CD14-positive monocyte (primary cell): ENCODE results near the gene CNTN4. TPM values are rescaled to one million over a fixed set of nuclear protein-coding genes. Genes with fewer than 3 reads are reported as not detected.

Experiments used
- DNase-seq, 3 donors: peaks; one replicate each; pipeline ENCODE4 v3.0.0-alpha.2; 2011 to 2022
- H2AFZ ChIP-seq: 2 replicates; pipeline ENCODE4 v1.6.0; 2012; ENCODE audit warnings: mild to moderate bottlenecking, low read depth, low read length, inconsistent platforms; ENCODE audit not compliant: insufficient read depth, poor library complexity, severe bottlenecking
- H3K27ac ChIP-seq, 2 donors: 1 replicate in 1 of 2; 2 replicates in 1 of 2; pipeline ENCODE4 v1.5.1; 2012 to 2013; ENCODE audit warnings: low read length in 2 of 2, control low read depth in 1 of 2, inconsistent platforms in 1 of 2, low read depth in 1 of 2, mild to moderate bottlenecking in 1 of 2
- H3K27me3 ChIP-seq, 2 donors: one replicate each; pipeline versions ENCODE4 v1.6.0 to v1.6.1; 2011 to 2013; ENCODE audit warnings: low read length in 2 of 2; ENCODE audit not compliant: control insufficient read depth in 2 of 2, insufficient read depth in 2 of 2
- H3K36me3 ChIP-seq, 2 donors: replicated peaks in 1 of 2; 1 replicate in 1 of 2; 2 replicates in 1 of 2; pipeline versions ENCODE4 v1.5.1 to v1.6.1; 2012 to 2013; ENCODE audit warnings: low read length in 2 of 2, control low read depth in 1 of 2, inconsistent platforms in 1 of 2, mild to moderate bottlenecking in 1 of 2; ENCODE audit not compliant: insufficient read depth in 2 of 2, control insufficient read depth in 1 of 2
- H3K4me1 ChIP-seq, 2 donors: 1 replicate in 1 of 2; 2 replicates in 1 of 2; pipeline versions ENCODE4 v1.5.1 to v1.6.1; 2012 to 2013; ENCODE audit warnings: low read length in 2 of 2, control low read depth in 1 of 2, inconsistent platforms in 1 of 2, mild to moderate bottlenecking in 1 of 2, moderate library complexity in 1 of 2; ENCODE audit not compliant: insufficient read depth in 2 of 2, control insufficient read depth in 1 of 2
- H3K4me2 ChIP-seq: replicated peaks from 2 replicates; pipeline ENCODE3; 2012; ENCODE audit warnings: low read length, moderate library complexity, mild to moderate bottlenecking; ENCODE audit not compliant: poor library complexity, severe bottlenecking; ENCODE audit errors: extremely low read depth
- H3K4me3 ChIP-seq, 3 experiments: fragments of 200-600 bp in 1 of 3; sonication (generic) in 1 of 3; replicated peaks in 1 of 3; 1 replicate in 2 of 3; 2 replicates in 1 of 3; pipeline ENCODE4 v1.5.1; 2011 to 2013; ENCODE audit warnings: low read length in 3 of 3, mild to moderate bottlenecking in 3 of 3, control low read depth in 2 of 3, low read depth in 2 of 3, inconsistent platforms in 1 of 3, moderate library complexity in 1 of 3
- H3K79me2 ChIP-seq: 2 replicates; pipeline ENCODE4 v1.6.0; 2012; ENCODE audit warnings: mild to moderate bottlenecking, control low read depth, inconsistent platforms, low read length, moderate library complexity; ENCODE audit not compliant: insufficient read depth
- H3K9ac ChIP-seq: 2 replicates; pipeline ENCODE4 v1.6.0; 2017; ENCODE audit warnings: low read length, mild to moderate bottlenecking; ENCODE audit not compliant: insufficient read depth, poor library complexity, severe bottlenecking
- H3K9me3 ChIP-seq, 2 donors: replicated peaks in 1 of 2; 1 replicate in 1 of 2; 2 replicates in 1 of 2; pipeline versions ENCODE4 v1.5.1 to v1.6.1; 2012 to 2013; ENCODE audit warnings: low read length in 2 of 2, control low read depth in 1 of 2; ENCODE audit not compliant: control insufficient read depth in 1 of 2, insufficient read depth in 1 of 2
- H4K20me1 ChIP-seq: 2 replicates; pipeline ENCODE4 v1.6.0; 2012; ENCODE audit warnings: mild to moderate bottlenecking, low read length, control low read depth, moderate library complexity; ENCODE audit not compliant: insufficient read depth
- H3K27ac Mint-ChIP-seq, 7 donors: one replicate each; pipeline ENCODE4 v1.8.0; 2020; ENCODE audit warnings: mild to moderate bottlenecking in 7 of 7, mixed read lengths in 7 of 7, moderate library complexity in 6 of 7, inconsistent platforms in 2 of 7
- H3K27me3 Mint-ChIP-seq, 3 donors: one replicate each; pipeline ENCODE4 v1.8.0; 2021 to 2022; ENCODE audit warnings: low read depth in 3 of 3, mild to moderate bottlenecking in 3 of 3, mixed read lengths in 3 of 3, moderate library complexity in 3 of 3, inconsistent platforms in 1 of 3
- H3K36me3 Mint-ChIP-seq, 2 donors: one replicate each; pipeline ENCODE4 v1.8.0; 2020; ENCODE audit warnings: mixed read lengths in 2 of 2, inconsistent platforms in 1 of 2, mild to moderate bottlenecking in 1 of 2
- H3K4me1 Mint-ChIP-seq: one replicate; pipeline ENCODE4 v1.8.0; 2020; ENCODE audit warnings: mild to moderate bottlenecking, mixed read lengths
- H3K4me3 Mint-ChIP-seq, 2 donors: one replicate each; pipeline ENCODE4 v1.8.0; 2020; ENCODE audit warnings: mild to moderate bottlenecking in 2 of 2, mixed read lengths in 2 of 2, moderate library complexity in 1 of 2
- H3K9me3 Mint-ChIP-seq, 7 donors: one replicate each; pipeline ENCODE4 v1.8.0; 2020 to 2022; ENCODE audit warnings: mixed read lengths in 7 of 7, mild to moderate bottlenecking in 6 of 7, moderate library complexity in 6 of 7, inconsistent platforms in 2 of 7
- WGBS: methylation state at CpG from one replicate; pipeline ENCODE4 v1.1.5; 2013; ENCODE audit warnings: missing lambda C conversion rate; ENCODE audit not compliant: insufficient coverage; 5-methylcytosine and 5-hydroxymethylcytosine counted together
- intact Hi-C, 2 donors: fragments of 100-400 bp; cut with micrococcal nuclease; formaldehyde crosslinking; loops; one replicate each; pipeline versions ENCODE4 v1.15.0 to v1.15.1; 2023
- polyA plus RNA-seq, 3 donors: library from polyadenylated mRNA; depleted of rRNA in 1 of 3; unstranded in 2 of 3; stranded (reverse) in 1 of 3; fragments of 300-500 nt in 2 of 3; fragments of >200 nt in 1 of 3; fragmentation: Illumina TruSeq in 2 of 3; gene quantifications; 1 replicate in 2 of 3; 2 replicates in 1 of 3; pipeline ENCODE4 v1.2.3, GENCODE V29; 2012 to 2021
- TF ChIP-seq, protein P1 (sequence below): fragments of 200-600 bp; IDR thresholded peaks from one replicate; pipeline ENCODE4 v1.8.0; 2022; ENCODE audit warnings: antibody characterized with exemption, mild to moderate bottlenecking

Gene CNTN4
- polyA plus RNA-seq, 3 donors = not detected

DNA sequence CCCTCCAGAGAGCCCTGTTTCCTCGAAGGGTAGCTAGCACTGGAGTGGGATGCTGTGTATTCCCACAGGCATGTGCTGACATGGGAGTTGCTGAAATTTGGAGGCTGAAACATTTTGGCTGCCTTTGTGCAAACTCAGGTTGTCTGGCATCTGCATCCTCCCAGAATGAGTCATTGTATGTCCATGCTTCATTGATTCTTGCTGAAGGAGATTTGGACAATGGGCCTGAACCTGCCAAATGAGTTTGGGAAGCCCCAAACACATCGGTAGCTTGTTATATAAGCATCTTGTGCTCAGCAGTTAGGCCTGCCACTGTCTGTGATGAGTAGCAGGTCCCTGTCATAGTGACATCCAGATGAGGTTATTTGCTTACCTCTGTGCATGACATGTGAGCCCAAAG lies 851.5 kb downstream of the CNTN4 start:
- no peaks in the 10 kb centered on the region for H3K9me3 ChIP-seq
- no peaks in the 10 kb centered on the region for H3K36me3 ChIP-seq
- no peak overlapping the region for H3K9ac ChIP-seq
- no peaks in the 10 kb centered on the region for H4K20me1 ChIP-seq
- H3K4me2 ChIP-seq = no peak overlapping the region
- H3K4me1 ChIP-seq = no peaks in the 10 kb centered on the region
- no peak overlapping the region for H3K27ac ChIP-seq
- Mint-ChIP-seq H3K27me3 (no peaks in the 10 kb centered on the region), H3K4me3 (no peak overlapping the region), H3K9me3 (peaks cover 0 to 7% (median 1%) of the 10 kb centered on the region in 7 donors), H3K36me3 (no peaks in the 10 kb centered on the region), H3K4me1 (no peaks in the 10 kb centered on the region), H3K27ac (no peak overlapping the region)
- no peaks in the 10 kb centered on the region for H3K79me2 ChIP-seq
- no peaks in the 10 kb centered on the region for H3K27me3 ChIP-seq
- no peak overlapping the region for H2AFZ ChIP-seq
- H3K4me3 ChIP-seq = no peak overlapping the region
- TF ChIP-seq, protein P1, sequence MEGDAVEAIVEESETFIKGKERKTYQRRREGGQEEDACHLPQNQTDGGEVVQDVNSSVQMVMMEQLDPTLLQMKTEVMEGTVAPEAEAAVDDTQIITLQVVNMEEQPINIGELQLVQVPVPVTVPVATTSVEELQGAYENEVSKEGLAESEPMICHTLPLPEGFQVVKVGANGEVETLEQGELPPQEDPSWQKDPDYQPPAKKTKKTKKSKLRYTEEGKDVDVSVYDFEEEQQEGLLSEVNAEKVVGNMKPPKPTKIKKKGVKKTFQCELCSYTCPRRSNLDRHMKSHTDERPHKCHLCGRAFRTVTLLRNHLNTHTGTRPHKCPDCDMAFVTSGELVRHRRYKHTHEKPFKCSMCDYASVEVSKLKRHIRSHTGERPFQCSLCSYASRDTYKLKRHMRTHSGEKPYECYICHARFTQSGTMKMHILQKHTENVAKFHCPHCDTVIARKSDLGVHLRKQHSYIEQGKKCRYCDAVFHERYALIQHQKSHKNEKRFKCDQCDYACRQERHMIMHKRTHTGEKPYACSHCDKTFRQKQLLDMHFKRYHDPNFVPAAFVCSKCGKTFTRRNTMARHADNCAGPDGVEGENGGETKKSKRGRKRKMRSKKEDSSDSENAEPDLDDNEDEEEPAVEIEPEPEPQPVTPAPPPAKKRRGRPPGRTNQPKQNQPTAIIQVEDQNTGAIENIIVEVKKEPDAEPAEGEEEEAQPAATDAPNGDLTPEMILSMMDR = no peak
- intact Hi-C loops = no loop called here
- 100% methylated on average over 1 of the region's 2 CpGs for WGBS
- no peak for DNase-seq

DNA sequence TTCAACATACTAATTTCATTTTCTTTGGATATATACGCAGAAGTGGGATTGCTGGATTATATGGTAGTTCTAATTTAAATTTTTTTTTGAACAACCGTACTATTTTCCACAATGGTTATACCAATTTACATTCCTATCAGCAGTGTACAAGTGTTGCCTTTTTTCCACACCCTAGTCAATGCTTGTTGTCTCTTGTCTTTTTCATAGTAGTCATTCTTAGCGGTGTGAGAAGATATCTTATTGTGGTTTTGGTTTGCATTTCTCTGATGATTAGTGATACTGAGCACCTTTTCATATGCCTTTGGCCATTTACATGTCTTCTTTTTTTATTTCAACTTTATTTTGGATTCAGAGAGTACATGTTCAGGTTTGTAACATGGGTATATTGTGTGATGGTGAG lies 858.4 kb downstream of the CNTN4 start:
- no peak overlapping the region for H3K4me3 Mint-ChIP-seq
- H3K79me2 ChIP-seq = no peaks in the 10 kb centered on the region
- no peak overlapping the region for H3K27ac ChIP-seq
- no CpG with 5 or more reads among the region's 3 CpGs for WGBS
- H2AFZ ChIP-seq = no peak overlapping the region
- peaks cover 0 to 5% (median 1%) of the 10 kb centered on the region in 7 donors for H3K9me3 Mint-ChIP-seq
- no peak overlapping the region for H3K4me3 ChIP-seq
- no peaks in the 10 kb centered on the region for H3K4me1 Mint-ChIP-seq
- no peak overlapping the region for H3K4me2 ChIP-seq
- DNase-seq = no peak
- H3K27ac Mint-ChIP-seq = no peak overlapping the region
- H4K20me1 ChIP-seq = no peaks in the 10 kb centered on the region
- no peaks in the 10 kb centered on the region for H3K36me3 ChIP-seq
- H3K27me3 ChIP-seq = no peaks in the 10 kb centered on the region
- TF ChIP-seq, protein P1 = no peak
- no peaks in the 10 kb centered on the region for H3K4me1 ChIP-seq
- no peaks in the 10 kb centered on the region for H3K36me3 Mint-ChIP-seq
- no peaks in the 10 kb centered on the region for H3K27me3 Mint-ChIP-seq
- H3K9me3 ChIP-seq = peaks cover 0 to 5% of the 10 kb centered on the region in 2 donors
- H3K9ac ChIP-seq = no peak overlapping the region
- intact Hi-C loops = no loop called here
